Stimulated activated naive CD4-positive, alpha-beta T cell treated with Interleukin-2 at 50 U/mL for 16 hours (primary cell): Measurements from ENCODE around the gene CASS4.
"Not testable (repeated sequence)": the region's sequence is repeated elsewhere in the genome, so short reads cannot be mapped to it uniquely, and the experiment has no call there.

Experiments
- DNase-seq: peaks from one replicate; lab custom pipeline; 2025; lab: John Stamatoyannopoulos, UW

Gene CASS4, protein sequence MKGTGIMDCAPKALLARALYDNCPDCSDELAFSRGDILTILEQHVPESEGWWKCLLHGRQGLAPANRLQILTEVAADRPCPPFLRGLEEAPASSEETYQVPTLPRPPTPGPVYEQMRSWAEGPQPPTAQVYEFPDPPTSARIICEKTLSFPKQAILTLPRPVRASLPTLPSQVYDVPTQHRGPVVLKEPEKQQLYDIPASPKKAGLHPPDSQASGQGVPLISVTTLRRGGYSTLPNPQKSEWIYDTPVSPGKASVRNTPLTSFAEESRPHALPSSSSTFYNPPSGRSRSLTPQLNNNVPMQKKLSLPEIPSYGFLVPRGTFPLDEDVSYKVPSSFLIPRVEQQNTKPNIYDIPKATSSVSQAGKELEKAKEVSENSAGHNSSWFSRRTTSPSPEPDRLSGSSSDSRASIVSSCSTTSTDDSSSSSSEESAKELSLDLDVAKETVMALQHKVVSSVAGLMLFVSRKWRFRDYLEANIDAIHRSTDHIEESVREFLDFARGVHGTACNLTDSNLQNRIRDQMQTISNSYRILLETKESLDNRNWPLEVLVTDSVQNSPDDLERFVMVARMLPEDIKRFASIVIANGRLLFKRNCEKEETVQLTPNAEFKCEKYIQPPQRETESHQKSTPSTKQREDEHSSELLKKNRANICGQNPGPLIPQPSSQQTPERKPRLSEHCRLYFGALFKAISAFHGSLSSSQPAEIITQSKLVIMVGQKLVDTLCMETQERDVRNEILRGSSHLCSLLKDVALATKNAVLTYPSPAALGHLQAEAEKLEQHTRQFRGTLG

GRCh38 chr20:56411759-56412472, at the start of gene CASS4:
CASS4 (plus strand) TSS chr20:56412260; CDS start chr20:56412459, 199 bp downstream.
- no peak for DNase-seq

GRCh38 chr20:56362833-56363413, 49.1 kb upstream of the CASS4 start:
- DNase-seq: no peak

- no peak for DNase-seq
These were observed 48.6 kb upstream of the CASS4 start for GRCh38 chr20:56363491-56363890.

DNA sequence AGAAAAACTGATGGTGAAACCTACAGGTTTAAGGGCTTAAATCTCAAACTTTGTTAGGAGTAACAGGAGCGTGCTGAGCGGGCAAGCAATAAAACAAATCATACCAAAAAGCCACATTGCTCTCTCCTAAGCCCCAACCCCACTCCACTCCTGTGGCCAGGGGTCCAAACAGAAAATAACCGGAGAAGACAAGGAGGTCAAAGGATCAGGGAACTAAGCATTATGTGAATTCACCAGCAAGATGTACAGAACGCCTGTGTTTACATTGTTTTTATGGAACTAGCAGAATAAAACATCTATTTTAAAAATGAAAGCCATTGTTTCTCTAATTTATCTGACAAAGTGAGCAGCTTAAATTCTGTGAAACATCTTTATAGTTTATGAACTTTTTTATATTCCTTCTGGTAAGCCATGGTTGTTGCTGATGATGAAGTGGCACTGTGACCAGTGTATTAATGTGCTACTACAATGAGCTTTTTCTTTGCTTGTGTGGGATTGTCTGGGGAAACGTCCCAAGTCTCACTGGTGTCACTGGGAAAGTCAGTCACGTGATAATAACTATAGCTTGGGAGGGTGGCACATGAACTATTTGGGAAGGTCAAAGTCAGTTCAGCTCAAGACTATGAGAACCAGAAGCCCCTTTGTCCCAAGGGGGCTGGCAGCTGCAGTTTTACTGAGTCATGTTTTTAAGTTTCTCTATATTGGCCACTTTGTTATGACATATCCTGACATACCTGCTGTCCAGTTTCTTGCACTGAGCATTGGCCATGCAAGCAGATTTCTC, 43.5 kb upstream of the CASS4 start:
- DNase-seq: no peak

GRCh38 chr20:56369179-56369578, 42.9 kb upstream of the CASS4 start:
- DNase-seq: no peak

GRCh38 chr20:56371977-56372376, 40.1 kb upstream of the CASS4 start:
- no peak for DNase-seq

GRCh38 chr20:56372850-56373249, 39.2 kb upstream of the CASS4 start:
- no peak for DNase-seq

- no peak for DNase-seq
These were observed 38.1 kb upstream of the CASS4 start for GRCh38 chr20:56373942-56374341.

DNA sequence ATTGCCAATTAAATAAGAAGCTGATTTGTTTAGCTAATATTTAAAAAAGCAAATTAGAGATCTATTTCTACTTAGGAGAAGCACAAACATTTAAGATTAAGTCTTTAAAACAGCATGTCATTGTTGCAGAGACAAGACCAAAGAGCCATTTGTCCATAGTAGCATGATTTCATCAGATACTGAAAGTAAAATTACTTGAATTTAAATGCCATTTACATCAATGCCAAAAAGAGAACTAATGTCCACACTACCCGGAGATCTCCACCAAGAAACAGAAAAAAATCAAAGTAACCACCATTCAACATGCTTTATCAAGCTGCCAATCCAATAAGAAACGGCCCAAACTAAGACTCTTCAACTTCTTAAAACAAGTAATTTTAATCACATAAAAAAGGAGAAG, 35.7 kb upstream of the CASS4 start:
- DNase-seq: no peak

- no peak for DNase-seq
These were observed 33.7 kb upstream of the CASS4 start for GRCh38 chr20:56378386-56378785.

GRCh38 chr20:56380375-56380774, 31.7 kb upstream of the CASS4 start:
- no peak for DNase-seq

DNA sequence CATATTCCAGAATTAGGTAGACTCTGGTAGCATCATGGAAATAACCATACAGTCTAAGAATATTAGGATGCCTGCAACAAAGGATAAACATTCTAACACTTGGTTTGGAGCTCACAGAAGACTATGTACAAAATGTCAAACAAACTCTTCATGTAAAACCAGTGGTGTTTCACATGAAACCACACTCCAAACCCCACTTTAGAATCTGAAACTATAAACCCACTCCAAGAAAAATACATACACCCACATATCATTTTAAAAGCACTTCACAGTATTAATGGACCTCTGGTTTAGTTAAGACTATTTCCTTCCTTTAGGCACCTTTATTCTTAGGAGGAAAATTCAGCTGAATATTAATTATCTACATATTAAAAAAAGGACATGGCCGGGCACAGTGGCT, 30.6 kb upstream of the CASS4 start:
- no peak for DNase-seq

GRCh38 chr20:56382696-56383095, 29.4 kb upstream of the CASS4 start:
- DNase-seq: no peak

DNA sequence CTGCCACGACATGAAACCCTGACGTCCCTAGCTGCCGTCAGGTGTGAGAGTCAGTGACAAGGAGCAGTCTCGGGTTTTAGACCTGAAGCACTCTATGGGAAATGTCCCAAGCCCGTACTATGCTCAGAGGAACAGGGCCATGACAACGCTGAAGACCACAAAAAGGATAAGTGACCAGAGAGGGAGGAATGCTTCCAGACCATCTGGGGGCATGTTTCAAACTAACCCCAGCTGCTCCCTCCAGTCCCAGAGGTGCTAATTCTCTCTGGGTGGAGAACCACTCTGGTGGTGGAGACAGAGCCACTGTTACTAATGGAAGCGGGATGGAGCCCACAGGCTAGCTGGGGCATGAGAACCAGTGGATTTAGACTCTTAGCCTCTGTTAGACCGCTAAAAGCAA, 28.7 kb upstream of the CASS4 start:
- DNase-seq: no peak

DNA sequence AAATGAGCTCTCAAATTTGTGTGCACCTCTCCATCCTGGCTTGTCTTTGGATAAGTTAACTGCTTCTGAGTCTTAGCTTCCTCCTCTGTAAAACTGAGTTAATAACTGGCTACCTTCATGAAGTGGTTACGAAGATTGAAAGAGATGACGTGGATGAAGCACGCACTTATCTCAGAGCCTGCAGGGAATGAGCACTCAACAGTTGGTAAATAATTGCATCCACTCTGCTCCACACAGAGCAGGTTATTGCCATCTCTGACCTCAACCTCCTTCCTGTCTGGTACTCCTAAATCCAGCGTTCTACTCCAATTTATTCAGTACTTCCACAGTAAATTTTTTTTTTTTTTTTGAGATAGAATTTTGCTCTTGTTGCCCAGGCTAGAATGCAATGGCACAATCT, 26.9 kb upstream of the CASS4 start:
- no peak for DNase-seq

DNA sequence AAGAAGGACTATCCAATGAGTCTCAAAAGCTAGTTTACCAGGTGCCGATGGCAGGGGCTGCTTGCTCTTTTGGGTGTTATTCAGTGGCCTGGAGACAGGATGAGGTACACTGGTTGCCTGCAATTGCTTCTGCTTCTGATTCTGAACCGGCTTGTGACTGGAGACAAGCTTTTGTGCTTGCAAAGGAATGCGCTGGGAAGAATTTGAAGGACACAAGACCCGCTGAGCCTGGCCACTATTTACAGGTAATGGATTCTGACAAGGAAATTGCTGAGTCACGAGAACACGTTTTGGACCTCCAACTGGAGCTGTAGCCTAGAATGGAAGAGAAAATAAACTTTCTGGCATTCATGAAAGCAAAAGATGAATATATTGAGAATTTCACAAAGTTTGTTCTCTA, 25.8 kb upstream of the CASS4 start:
- no peak for DNase-seq

DNA sequence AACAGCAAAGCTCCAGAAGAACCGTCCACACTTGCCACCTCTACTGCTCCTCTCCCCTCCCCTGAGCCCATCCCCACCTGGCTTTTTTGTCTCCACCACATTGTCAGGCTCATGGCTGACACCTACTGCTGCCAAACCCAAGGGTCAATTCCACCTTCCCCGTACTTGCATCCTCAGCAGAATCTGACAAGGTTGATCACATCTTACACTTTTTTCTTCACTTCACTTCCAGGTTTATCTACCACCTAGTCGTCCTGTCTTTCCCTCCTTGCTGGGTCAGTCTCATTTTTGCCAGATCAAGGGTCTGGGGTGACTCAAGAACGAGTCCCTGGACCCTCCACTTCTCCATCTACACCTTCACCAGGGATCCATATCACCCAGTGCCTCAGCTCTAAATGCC, 23.2 kb upstream of the CASS4 start:
- no peak for DNase-seq

GRCh38 chr20:56389807-56390206, 22.3 kb upstream of the CASS4 start:
- DNase-seq: no peak

GRCh38 chr20:56390396-56390795, 21.7 kb upstream of the CASS4 start:
- DNase-seq: not testable (repeated sequence)

- DNase-seq: no peak
These were observed 21.0 kb upstream of the CASS4 start for GRCh38 chr20:56391037-56391436.

- DNase-seq: peak; percentile 39
These were observed 20.4 kb upstream of the CASS4 start for GRCh38 chr20:56391596-56392131.
